GM21529 (cell line): Measurements from ENCODE around the gene FIS1.
A peak's percentile ranks its signal among the peaks of the same experiment; 100 is the strongest.
"Not testable (repeated sequence)": the region's sequence is repeated elsewhere in the genome, so short reads cannot be mapped to it uniquely, and the experiment has no call there.

Source experiments
- ATAC-seq: cut with Tn5 transposase; IDR thresholded peaks from one replicate; pipeline ENCODE4 v1.9.1; 2021; ENCODE audit not compliant: unreplicated experiment

Gene FIS1

DNA sequence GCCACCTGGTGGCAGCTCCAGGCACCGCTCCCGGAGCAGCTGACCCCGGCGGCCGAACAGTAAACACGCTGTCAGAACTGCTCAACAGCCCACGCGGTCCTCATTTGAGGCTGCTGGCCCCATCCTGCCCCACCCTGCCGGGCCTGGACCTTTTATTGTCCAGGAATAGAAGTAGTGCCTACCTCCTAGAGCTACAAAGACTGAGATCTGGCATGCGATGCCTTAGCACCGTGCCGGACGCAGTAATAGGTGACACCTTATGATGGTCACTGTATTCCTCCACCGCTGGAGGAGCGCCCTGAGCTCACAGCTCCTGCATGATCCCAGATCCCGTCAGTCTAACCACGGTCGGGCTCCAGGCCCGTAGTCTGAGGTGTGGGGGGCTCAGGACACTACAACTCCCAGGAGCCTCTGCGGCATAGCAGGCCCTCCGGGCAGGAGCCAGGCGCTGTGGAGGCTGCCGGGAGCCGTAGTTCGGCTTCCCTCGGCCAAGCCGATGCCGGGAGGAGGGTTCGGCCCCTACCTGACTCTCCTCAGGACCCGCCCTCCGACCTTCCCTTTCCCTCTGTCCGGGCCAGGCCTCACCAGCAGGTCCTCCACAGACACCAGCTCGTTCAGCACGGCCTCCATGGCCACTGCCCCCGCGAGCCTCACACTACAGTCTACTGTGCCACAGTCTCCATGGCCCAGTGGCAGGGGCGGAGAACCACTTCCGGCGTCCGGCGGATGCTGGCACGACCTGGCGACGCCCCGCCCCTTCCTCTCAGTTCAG is at the start of gene FIS1:
TSS of gene FIS1 (minus strand) at position 707 of the 772 bp plus-strand sequence. CDS start at position 630, 77 bp downstream.
- ATAC-seq: peak; percentile 93

DNA sequence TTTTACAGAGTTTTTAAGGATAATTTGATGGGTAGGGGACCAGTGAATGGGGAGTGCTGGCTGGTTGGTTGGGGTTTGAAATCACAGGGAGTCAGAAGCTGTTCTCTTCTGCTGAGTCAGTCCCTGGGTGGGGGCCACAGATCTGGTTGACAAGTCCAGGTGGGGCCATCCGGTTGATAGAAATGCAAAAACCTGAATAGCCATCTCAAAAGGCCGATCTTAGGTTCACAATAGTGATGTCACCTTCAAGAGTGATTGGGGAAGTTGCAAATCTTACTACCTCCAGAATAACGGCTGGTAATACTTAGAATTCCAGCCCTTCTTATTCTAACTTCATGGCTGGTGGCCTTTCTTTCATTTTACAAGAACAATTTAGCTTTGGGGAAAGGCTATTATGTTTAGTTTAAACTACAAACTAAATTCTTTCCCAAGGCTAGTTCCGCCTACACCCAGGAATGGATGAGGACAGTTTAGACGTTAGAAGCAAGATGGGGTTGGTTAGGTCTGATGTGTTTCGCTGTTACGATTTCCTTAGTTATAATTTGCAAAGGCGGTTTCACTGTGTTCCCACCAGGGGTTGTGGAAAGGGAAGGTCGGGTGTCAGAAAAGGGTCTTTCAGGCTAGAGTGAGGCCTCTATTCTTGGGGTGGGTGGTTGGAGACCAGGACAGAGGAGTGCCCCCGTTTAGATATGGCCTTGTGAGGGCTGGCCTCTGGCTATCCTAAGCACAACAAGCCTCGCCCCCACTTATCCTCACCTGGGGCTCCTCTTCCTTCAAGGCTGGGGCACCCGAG is 49.4 kb upstream of the FIS1 start:
- no peak for ATAC-seq

DNA sequence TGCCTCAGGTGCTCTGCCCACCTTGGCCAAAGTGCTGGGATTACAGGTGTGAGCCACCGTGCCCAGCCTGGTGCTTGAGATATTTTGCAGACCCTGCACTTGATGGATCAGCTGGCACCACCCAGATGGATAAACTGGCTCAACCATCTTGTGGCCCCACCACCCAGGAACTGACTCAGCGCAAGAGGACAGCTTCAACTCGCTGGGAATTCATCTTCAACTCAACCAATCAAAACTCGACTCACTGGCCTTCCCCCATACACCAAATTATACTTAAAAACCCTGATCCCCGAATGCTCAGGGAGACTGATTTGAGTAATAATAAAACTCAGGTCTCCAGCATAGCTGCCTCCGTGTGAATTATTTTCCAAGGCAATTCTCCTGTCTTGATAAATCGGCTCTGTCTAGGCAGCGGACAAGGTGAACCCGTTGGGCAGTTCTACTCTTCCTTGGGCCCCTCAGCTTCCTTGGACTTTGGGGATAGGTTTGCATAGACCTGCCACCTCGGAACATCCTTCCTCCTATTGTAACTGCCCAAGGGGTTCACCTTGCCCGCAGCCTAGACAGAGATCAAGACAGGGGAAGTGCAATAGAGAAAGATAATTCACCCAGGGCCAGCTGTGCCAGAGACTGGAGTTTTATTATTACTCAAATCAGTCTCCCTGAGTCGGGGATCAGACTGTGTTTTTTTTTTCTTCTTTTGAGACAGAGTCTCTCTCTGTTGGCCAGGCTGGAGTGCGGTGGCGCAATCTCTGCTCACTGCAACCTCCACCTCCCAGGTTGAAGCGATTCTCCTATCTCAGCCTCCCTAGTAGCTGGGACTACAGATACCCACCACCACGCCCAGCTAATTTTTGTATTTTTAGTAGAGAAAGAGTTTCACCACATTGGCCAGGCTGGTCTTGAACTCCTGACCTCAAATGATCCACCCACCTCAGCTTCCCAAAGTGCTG is 48.5 kb upstream of the FIS1 start:
- not testable (repeated sequence) for ATAC-seq

- not testable (repeated sequence) for ATAC-seq
Measured at GRCh38 chr7:101292566-101292965, 47.7 kb upstream of the FIS1 start.

DNA sequence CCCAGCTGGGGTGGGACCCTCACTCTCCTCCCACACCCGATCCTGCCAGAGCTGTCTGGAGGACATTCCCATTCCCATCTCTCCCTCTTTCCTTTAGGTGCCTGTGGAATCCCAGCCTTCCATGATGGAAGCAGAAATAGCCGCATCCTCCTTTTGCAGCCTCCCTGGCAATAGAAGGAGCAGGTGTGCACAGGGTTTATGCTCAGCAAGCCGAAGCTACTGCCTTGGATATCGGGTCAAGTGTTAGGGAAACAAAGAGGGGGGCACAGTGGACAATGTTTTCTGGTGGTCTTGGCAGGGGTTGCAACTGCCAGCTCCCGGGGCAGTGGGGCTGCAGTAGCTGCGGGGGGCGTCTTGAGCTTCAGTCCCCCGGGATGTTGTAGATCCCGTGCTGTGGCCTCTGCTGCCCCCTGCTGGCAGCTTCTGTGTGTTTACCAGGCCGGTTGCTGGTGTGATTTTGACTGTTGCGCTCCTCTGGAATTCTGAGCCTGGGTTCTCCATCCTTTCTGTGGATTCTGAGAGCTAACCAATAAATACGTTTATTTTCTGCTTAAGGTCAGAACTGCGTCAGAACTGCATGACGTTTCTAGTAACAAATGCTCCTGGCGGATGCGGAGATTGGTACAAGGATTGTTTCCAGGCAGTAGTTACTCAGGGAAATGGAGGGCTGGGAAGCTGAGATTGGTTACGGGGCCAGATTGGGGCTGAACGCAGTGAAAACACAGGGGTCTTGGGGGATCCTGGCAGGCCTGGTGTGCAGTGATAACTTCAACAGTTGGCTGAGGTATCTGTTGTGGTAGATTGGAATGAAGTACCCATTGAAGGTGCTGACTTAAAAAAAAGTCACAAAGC is 45.5 kb upstream of the FIS1 start:
- ATAC-seq: not testable (repeated sequence)

GRCh38 chr7:101289687-101290086 is 44.8 kb upstream of the FIS1 start:
- peak; percentile 90 for ATAC-seq

GRCh38 chr7:101288439-101288838 is 43.6 kb upstream of the FIS1 start:
- no peak for ATAC-seq

DNA sequence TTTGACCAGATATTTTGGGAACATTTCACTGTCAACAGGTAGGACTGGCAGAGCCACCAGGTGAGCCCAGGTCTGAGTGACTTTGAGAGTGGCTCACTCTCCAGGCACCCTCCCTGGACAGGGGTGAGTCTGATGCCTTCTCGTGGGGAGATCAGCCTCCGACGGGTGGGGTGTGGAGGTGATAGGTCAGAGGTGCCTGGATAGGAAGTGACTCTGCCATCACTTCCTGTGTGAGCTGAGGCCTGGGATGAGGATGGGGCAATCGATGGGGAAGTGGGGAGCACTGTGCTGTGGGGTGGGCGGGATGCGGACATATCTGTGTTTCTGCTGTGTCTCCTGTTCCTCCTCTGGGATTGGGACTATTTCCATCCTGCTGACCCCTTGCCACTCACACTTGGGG is 42.2 kb upstream of the FIS1 start:
- ATAC-seq: no peak

DNA sequence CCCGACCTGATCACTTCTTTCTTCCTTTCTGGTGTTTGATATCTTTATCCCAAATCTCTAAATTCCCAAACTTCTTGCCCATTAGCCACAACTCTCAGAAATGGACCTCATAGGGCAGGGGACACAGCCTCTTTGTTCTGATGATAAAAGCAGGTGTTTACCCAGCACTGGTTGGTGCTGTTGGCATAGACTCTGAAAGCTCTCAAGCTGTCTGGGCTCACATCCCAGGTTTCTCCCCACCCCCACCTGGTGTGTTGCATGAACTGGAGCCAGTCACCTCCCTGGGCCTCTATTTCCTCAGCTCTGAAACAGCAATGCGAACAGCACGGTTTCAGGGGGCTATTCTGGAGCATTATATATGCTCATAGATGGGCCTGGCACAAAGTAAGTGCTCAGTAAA is 41.0 kb upstream of the FIS1 start:
- not testable (repeated sequence) for ATAC-seq

DNA sequence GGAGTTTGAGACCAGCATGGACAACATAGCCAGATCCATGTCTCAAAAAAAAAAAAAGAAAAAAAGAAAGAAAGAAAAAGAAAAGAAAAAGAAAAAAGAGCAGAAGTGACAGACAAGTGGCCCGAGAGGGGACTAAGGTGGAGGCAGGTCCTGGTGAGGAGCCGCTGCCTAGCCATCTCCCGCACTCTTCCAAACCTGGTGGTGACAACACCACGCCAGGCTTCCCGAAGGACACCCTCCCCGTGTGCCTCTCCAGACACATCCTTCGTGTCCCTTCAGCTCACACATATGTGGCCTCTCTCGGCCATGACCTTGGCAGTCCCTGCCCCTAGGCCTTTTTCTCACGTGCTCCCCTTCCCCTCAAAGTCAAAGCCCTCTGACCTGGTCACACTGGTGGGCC is 40.3 kb upstream of the FIS1 start:
- ATAC-seq: no peak

GRCh38 chr7:101280912-101281311 is 36.0 kb upstream of the FIS1 start:
- ATAC-seq: not testable (repeated sequence)

DNA sequence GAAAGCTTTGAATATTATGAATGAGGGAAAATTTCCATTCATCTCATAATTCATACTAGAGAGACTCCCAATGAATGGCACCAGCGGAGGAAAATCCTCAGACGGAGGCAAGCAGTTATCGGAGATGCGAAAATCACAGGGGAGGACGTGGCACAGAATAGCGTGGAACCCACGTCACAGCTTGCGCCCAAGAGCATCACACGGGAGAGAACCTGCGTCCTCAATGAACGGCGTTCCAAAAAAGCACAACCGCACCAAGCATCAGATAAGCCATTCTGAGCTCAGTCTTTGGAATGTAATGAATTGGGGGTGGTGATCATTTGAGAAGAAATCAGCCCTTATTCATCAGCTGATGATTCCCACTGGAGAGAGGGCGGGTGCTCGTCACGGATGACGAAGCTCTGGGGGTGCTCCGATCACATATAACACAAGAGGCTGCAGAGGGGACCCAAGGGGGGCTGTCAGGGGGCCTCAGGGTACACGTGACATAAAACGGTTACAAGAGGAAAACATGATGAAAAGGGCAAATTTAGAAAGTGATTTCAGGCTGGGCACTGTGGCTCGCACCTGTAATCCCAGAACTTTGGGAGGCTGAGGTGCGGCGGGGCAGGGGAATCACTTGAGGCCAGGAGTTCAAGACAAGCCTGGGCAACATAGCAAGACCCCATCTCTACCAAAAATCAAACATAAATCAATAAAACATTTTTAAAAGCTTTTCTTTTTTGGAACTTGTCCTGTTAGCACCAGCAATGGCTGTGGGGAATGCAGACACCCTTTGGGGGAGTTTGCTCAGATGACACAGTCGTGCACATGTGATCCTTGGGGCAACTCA is 33.8 kb upstream of the FIS1 start:
- ATAC-seq: no peak

GRCh38 chr7:101277155-101277554 is 32.3 kb upstream of the FIS1 start:
- no peak for ATAC-seq

GRCh38 chr7:101273206-101273605 is 28.3 kb upstream of the FIS1 start:
- ATAC-seq: no peak

DNA sequence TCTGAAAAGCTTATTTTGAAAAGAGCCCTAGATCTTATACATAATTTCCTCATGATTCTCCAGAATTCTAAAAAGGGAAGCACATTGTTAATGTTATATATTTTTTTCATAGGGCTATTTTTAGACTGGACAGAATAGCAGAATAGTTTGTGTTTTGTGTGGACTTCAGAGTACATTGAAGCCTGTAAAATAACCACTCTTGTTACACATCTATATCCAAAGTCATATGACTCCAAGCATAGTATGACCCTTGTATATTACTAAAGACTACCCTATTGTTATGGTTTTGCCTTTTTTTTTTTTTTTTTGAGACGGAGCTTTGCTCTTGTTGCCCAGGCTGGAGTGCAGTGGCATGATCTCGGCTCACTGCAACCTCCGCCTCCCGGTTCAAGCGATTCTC is 26.1 kb upstream of the FIS1 start:
- ATAC-seq: no peak

DNA sequence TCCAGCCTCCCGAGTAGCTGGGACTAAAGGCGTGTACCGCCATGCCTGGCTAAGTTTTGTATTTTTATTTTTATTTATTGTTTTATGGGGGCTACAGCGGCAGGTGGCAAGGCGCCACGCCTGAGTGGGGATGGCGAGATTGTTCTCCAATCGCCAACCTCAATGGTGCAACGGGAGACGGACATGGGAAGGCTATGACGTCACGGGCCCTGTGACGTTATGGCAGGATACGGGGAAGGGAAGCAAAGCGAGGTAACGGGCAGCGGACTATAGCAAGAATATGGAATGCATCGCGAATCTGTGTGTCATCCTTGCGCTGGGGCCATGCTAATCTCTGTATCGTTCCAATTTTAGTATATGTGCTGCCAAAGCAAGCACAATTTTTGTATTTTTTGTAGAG is 24.8 kb upstream of the FIS1 start:
- no peak for ATAC-seq

DNA sequence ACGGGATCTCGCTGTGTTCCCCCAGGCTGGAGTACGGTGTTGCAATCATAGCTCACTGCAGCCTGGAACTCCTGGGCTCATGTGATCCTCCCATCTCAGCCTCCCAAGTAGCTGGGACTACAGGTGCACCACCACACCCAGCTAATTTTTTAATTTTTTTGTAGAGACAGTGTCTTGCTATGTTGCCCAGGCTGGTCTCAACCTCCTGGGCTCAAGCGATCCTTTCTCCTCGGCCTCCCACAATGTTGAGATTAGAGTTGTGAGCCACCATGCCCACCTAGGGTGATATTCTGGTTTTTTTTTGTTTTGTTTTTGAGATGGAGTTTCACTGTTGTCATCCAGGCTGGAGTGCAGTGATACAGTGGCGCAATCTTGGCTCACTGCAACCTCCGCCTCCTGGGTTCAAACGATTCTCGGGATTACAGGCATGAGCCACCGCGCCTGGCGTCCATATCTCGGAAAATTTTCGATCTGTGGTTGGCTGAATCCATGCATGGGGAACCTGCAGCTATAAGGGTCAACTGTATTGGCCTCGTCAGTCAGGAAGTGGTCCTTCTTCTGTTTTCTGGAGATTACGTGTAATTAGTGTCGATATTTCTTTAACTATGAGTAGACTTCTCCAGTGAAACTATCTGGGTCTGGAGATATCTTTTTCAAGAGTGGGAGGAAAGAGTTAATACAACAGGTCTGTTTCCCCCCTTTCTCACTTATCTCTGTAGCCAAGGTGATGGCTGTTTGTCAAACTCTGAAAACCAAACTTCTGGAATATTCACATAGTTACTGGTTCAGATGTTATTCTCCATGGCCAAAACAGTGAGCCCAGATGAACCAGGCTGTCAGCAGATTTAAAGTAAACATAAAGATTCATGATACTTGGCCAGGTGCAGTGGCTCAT is 21.0 kb upstream of the FIS1 start:
- ATAC-seq: no peak

DNA sequence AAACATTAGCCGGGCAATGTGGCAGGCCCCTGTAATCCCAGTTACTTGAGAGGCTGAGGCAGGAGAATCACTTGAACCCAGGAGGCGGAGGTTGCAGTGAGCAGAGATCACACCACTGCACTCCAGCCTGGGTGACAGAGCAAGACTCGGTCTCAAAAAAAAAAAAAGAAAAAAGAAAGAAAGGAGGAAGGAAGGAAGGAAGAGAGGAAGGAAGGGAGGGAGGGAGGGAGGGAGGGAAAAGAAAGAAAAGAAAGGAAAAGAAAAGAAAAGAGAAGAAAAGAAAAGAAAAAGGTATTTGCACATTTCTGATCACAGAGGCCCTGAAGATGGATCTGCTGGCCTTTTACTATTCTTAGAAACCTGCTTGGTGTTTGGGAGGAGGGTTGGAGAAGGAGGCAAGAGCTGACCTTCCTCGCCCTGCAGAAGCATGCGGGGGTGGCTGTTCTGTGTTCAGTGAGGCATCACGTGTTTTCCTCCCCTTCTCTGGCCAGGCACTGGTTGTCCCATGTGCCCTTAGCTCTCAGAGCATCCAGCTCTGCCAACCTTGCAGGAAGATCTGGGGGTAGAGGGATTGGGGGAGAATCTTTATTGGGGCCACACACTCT is 19.3 kb upstream of the FIS1 start:
- ATAC-seq: not testable (repeated sequence)
